Measurements from ENCODE around the gene ZNF584. TPM values are rescaled to one million over a fixed set of nuclear protein-coding genes. Genes with fewer than 3 reads are reported as not detected.

The ZNF584 gene
- total RNA-seq, 1 experiment from 2014 or later, result 4.9 TPM

DNA sequence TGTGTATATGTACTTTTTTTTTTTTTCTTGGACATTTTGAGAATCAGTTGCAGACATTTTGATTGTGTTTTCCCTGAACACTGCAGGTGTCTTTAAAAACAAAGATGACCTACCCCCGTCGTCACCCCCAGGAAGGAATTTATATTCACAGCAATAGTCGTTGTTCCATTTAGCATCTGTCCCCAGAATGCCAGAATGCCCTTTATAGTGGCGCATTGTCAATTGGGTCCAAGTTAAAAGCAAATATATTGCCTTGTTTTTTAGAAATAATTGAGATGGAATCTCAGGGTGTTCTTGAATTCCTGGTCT, 14.8 kb upstream of the ZNF584 start:
- TF ChIP-seq, protein P1, sequence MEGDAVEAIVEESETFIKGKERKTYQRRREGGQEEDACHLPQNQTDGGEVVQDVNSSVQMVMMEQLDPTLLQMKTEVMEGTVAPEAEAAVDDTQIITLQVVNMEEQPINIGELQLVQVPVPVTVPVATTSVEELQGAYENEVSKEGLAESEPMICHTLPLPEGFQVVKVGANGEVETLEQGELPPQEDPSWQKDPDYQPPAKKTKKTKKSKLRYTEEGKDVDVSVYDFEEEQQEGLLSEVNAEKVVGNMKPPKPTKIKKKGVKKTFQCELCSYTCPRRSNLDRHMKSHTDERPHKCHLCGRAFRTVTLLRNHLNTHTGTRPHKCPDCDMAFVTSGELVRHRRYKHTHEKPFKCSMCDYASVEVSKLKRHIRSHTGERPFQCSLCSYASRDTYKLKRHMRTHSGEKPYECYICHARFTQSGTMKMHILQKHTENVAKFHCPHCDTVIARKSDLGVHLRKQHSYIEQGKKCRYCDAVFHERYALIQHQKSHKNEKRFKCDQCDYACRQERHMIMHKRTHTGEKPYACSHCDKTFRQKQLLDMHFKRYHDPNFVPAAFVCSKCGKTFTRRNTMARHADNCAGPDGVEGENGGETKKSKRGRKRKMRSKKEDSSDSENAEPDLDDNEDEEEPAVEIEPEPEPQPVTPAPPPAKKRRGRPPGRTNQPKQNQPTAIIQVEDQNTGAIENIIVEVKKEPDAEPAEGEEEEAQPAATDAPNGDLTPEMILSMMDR (IDR thresholded peaks at IDR 0.05; ENCODE audit: insufficient read depth in 1 of 2, low read depth in 1 of 2, low read length in 1 of 2, severe bottlenecking in 1 of 2, unreplicated experiment in 1 of 2), result no peak
- H3K9me3 ChIP-seq, result no peaks in the 10 kb centered on the region
- ChIA-PET POLR2A (no interaction called here), CTCF (no interaction called here)
- peaks cover 6% of the 10 kb centered on the region for H3K4me1 ChIP-seq
- Mint-ChIP-seq H3K9me3 (ENCODE audit: unreplicated experiment) (no peaks in the 10 kb centered on the region), H3K4me1 (ENCODE audit: low read depth, unreplicated experiment) (no peaks in the 10 kb centered on the region), H3K36me3 (ENCODE audit: insufficient read depth, unreplicated experiment) (peaks cover 85% of the 10 kb centered on the region), H3K4me3 (ENCODE audit: unreplicated experiment) (no peak overlapping the region), H3K27ac (ENCODE audit: unreplicated experiment) (no peak overlapping the region), H3K27me3 (ENCODE audit: insufficient read depth, unreplicated experiment) (no peaks in the 10 kb centered on the region)
- no TSS peak for BruUV-seq (replicated peaks)
- H3K27me3 ChIP-seq (replicated peaks; ENCODE audit: control insufficient read depth, insufficient read depth, low read length), result no peaks in the 10 kb centered on the region
- no peak for DNase-seq
- intact Hi-C loops (cut with micrococcal nuclease; ENCODE audit: unreplicated experiment), result no loop called here
- H3K36me3 ChIP-seq (ENCODE audit: control insufficient read depth, insufficient read depth, low read length), result peaks cover 2% of the 10 kb centered on the region
- no peak overlapping the region for H3K4me3 ChIP-seq (ENCODE audit: low read depth, low read length)

DNA sequence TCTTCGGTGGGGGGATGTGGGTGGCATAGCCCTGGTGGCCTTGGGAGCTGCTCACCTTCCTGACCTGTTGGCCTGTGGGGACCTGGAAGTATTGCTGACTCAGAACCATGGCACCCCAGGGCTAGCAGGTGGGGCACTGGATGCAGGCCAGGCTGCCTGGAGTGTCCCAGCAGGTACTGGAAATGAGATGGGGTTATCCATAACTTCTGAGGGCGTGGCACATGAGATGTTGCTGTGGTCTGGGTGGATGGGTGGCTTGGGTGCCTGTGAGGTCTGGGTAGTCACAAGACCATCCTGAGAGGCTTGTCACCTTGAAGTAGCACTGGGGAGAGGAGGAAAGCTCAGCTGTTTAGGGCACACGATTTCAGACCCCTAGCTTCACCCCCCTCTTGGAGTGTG, 13.6 kb upstream of the ZNF584 start:
- H3K4me1 ChIP-seq, result peaks cover 6% of the 10 kb centered on the region
- Mint-ChIP-seq H3K27ac (ENCODE audit: unreplicated experiment) (peak overlapping the region; percentile 76), H3K4me3 (ENCODE audit: unreplicated experiment) (no peak overlapping the region), H3K9me3 (ENCODE audit: unreplicated experiment) (no peaks in the 10 kb centered on the region), H3K27me3 (ENCODE audit: insufficient read depth, unreplicated experiment) (no peaks in the 10 kb centered on the region), H3K36me3 (ENCODE audit: insufficient read depth, unreplicated experiment) (peaks cover 81% of the 10 kb centered on the region), H3K4me1 (ENCODE audit: low read depth, unreplicated experiment) (peaks cover 6% of the 10 kb centered on the region)
- intact Hi-C loops (cut with micrococcal nuclease; ENCODE audit: unreplicated experiment), result no loop called here
- peaks cover 2% of the 10 kb centered on the region for H3K36me3 ChIP-seq (ENCODE audit: control insufficient read depth, insufficient read depth, low read length)
- ChIA-PET POLR2A (interaction anchor here (0.9 kb wide), 1 partner anchor 14 kb away, joined by 3 read pairs; the partner anchor contains the start of gene ZNF584), CTCF (no interaction called here)
- no peak for DNase-seq
- no peaks in the 10 kb centered on the region for H3K27me3 ChIP-seq (replicated peaks; ENCODE audit: control insufficient read depth, insufficient read depth, low read length)
- H3K4me3 ChIP-seq (ENCODE audit: low read depth, low read length), result no peak overlapping the region
- H3K9me3 ChIP-seq, result no peaks in the 10 kb centered on the region
- TF ChIP-seq, protein P1 (IDR thresholded peaks at IDR 0.05; ENCODE audit: insufficient read depth in 1 of 2, low read depth in 1 of 2, low read length in 1 of 2, severe bottlenecking in 1 of 2, unreplicated experiment in 1 of 2), result no peak
- no TSS peak for BruUV-seq (replicated peaks)

- Histone ChIP-seq H3K9me3 (no peaks in the 10 kb centered on the region), H3K27me3 (replicated peaks; ENCODE audit: control insufficient read depth, insufficient read depth, low read length) (no peaks in the 10 kb centered on the region), H3K4me3 (ENCODE audit: low read depth, low read length) (no peak within 1 kb of the TSS), H3K36me3 (ENCODE audit: control insufficient read depth, insufficient read depth, low read length) (peaks cover 2% of the 10 kb centered on the region), H3K4me1 (peaks cover 9% of the 10 kb centered on the region)
- DNase-seq, result peak; percentile 72 to 77
- H3K4me1 Mint-ChIP-seq (ENCODE audit: low read depth, unreplicated experiment), result peaks cover 7% of the 10 kb centered on the region
- intact Hi-C loops (cut with micrococcal nuclease; ENCODE audit: unreplicated experiment), result no loop called here
- BruUV-seq (replicated peaks), result no TSS peak
- H3K4me3 Mint-ChIP-seq (ENCODE audit: unreplicated experiment), result no peak within 1 kb of the TSS
- no peaks in the 10 kb centered on the region for H3K9me3 Mint-ChIP-seq (ENCODE audit: unreplicated experiment)
- peak within 1 kb of the TSS; percentile 76 for H3K27ac Mint-ChIP-seq (ENCODE audit: unreplicated experiment)
- H3K27me3 Mint-ChIP-seq (ENCODE audit: insufficient read depth, unreplicated experiment), result no peaks in the 10 kb centered on the region
- peaks cover 77% of the 10 kb centered on the region for H3K36me3 Mint-ChIP-seq (ENCODE audit: insufficient read depth, unreplicated experiment)
- ChIA-PET CTCF (no interaction called here), POLR2A (interaction anchor here (0.6 to 0.9 kb wide), 2 partner anchors 13 to 33 kb away, joined by 3 read pairs; partner anchors contain the start of gene ZNF584)
- TF ChIP-seq, protein P1 (IDR thresholded peaks at IDR 0.05; ENCODE audit: insufficient read depth in 1 of 2, low read depth in 1 of 2, low read length in 1 of 2, severe bottlenecking in 1 of 2, unreplicated experiment in 1 of 2), result no peak
Measured at GRCh38 chr19:58395220-58395978, 13.1 kb upstream of the ZNF584 start, which contains the start of gene RNF225. Gene RNF225, plus strand, starts transcription at chr19:58395656. Its CDS starts 434 bp downstream, at chr19:58396090.
